HT1080 (cell line): ENCODE measurements around the gene SNX13. TPM values are rescaled to one million over a fixed set of nuclear protein-coding genes. Genes with fewer than 3 reads are reported as not detected.

Experiments
- DNase-seq: peaks from one replicate; pipeline ENCODE4 v3.0.0-alpha.2; 2015; ENCODE audit warnings: low read depth
- polyA plus RNA-seq, 2 experiments: library from polyadenylated mRNA; depleted of rRNA; stranded (reverse); fragments of >200 nt; gene quantifications; 2 replicates each; pipeline ENCODE4 v1.2.3, GENCODE V29; 2015
- total RNA-seq: library from RNA; depleted of rRNA; stranded (reverse); fragments of >200 nt; shearing (Covaris generic); gene quantifications from 2 replicates; pipeline ENCODE4 v1.2.3, GENCODE V29; 2014; rRNA removed

Gene SNX13, protein sequence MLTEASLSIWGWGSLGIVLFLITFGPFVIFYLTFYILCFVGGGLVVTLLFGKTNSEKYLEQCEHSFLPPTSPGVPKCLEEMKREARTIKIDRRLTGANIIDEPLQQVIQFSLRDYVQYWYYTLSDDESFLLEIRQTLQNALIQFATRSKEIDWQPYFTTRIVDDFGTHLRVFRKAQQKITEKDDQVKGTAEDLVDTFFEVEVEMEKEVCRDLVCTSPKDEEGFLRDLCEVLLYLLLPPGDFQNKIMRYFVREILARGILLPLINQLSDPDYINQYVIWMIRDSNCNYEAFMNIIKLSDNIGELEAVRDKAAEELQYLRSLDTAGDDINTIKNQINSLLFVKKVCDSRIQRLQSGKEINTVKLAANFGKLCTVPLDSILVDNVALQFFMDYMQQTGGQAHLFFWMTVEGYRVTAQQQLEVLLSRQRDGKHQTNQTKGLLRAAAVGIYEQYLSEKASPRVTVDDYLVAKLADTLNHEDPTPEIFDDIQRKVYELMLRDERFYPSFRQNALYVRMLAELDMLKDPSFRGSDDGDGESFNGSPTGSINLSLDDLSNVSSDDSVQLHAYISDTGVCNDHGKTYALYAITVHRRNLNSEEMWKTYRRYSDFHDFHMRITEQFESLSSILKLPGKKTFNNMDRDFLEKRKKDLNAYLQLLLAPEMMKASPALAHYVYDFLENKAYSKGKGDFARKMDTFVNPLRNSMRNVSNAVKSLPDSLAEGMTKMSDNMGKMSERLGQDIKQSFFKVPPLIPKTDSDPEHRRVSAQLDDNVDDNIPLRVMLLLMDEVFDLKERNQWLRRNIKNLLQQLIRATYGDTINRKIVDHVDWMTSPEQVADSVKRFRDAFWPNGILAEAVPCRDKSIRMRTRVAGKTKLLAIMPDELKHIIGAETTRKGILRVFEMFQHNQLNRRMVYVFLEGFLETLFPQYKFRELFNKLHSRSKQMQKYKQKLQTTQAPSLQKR
- 19.1 and 22.8 TPM in 2 replicates for total RNA-seq
- 15.4 and 18.1 TPM in 2 replicates for polyA plus RNA-seq (2015; cell fraction: cytosol; rRNA removed)
- polyA plus RNA-seq (2015; cell fraction: nucleus; rRNA removed) = 21.5 and 25.8 TPM in 2 replicates

- DNase-seq = peak; percentile 91
These were observed at the start of gene SNX13 for GRCh38 chr7:17940302-17940883. SNX13 (minus strand) TSS chr7:17940494; CDS start chr7:17940295, 199 bp downstream.

DNA sequence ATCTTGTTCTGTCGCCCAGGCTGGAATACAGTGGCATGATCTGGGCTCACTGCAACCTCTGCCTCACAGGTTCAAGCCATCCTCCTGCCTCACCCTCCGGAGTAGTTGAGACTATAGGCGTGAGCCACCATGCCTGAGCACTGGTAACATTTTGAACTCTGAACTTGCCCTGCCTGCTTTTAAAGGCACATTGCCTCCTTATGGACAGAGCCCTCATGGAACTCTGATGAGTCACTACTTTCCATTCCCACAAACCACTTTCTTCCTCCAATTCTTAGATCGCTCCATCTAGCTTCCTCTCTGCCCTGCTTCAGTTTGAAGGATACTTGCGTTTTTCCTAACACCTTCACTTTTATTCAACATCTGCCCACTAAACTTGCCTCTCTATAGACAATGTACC is 49.3 kb upstream of the SNX13 start:
- peak; percentile 65 for DNase-seq

GRCh38 chr7:17988858-17989257 is 48.6 kb upstream of the SNX13 start:
- DNase-seq = no peak

- DNase-seq = no peak
These were observed 47.8 kb upstream of the SNX13 start for GRCh38 chr7:17988141-17988540.

DNA sequence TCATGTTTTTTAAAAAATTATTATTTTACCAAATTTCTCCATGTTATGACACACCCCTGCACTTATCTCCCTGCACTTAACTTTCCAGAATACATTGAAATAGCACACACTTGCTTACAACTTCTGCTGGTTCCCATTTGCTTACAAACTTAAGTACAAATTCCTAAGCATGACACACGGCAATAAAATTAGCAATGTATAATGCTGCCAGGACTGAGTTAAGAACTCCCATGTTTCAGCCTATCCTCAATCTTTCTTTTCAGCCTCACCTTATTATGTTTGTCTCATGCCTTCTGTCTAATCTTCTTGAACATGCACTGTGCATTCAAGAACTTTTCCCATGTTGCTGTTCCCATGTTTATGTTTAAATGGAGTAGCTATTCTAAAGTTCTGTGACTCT is 46.6 kb upstream of the SNX13 start:
- peak; percentile 63 for DNase-seq

GRCh38 chr7:17985473-17986239 is 45.4 kb upstream of the SNX13 start:
- DNase-seq = no peak

DNA sequence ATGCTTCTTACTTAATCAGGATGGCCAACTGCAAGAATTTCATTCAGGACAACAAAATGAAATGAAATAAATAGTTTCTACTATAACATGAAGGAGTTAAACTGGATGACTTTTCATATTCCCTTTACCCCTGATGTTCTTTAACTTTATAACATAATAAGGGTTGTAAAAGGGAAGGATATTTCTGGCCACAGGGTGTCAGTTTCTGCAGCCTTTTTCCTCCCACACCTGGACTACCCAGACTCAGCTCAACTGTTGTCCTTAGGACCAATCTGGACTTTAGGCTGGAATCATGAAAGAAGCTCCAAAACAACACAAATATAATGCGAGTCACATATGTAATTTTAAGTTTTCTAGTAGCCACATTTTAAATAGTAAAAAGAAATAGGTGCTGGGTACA is 44.0 kb upstream of the SNX13 start:
- no peak for DNase-seq

- DNase-seq = no peak
These were observed 43.1 kb upstream of the SNX13 start for GRCh38 chr7:17983221-17984062.

DNA sequence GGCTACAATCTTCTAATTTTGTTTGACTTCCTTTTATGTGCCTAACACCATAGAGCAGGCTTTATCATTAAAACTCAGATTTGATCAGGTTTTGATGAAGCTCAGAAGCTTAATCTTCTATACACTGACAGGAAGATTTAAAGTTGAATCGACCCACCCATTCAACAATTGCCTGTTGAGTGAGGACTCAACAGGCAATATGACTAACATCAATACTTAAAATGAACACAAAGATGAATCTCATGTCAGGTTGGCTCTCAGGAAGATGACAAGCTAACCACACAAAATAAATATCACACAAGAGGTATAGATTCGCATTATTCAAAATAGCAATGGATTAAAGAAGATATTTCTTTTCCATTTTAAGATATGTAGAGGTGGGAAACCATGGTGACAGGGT is 36.7 kb upstream of the SNX13 start:
- no peak for DNase-seq

- no peak for DNase-seq
These were observed 31.1 kb upstream of the SNX13 start for GRCh38 chr7:17971411-17971810.

DNA sequence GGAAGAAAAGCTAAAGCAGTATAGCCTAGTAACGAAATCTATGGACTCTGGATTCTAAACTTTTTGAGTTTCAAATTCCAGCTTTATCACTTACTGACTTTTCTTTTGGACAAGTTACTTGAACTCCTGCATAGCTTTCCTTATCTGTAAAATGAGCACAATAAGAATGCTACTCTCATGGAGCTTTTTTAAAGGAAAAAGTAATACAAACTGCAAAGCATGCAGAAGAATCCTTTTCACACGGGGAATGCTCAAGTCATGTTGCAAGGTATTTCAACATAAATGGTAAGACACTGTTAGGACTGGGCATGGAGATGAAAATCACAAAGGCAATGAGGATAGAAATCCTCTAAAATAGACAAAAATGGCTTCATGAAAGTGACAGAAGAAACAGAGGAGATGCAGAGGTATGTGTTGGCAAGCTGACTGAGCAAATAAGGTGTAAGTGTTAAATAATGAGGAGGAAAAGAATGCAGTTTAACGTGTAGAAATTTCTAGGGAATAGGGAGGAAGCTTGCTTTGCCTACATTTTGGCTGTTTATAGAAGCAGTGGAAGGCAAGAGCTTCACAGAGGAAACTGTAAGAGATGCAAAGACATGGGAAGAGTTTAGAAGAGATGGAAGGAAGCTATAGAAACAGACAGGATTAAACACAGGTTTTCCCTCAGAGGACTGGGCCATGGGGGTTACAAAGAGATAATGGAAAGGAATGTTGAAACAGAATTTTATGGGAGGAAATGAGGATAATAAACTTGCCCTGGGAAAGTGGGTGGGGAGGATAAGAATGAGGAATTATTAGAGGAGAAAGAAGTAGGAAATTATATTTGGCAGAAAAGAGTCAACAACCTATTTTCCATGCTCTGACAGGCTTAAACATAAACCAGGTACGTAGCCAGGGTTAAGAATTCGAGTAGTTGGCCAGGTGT is 28.8 kb upstream of the SNX13 start:
- no peak for DNase-seq

GRCh38 chr7:17966706-17967105 is 26.4 kb upstream of the SNX13 start:
- DNase-seq = no peak

- peak; percentile 74 for DNase-seq
These were observed 25.3 kb upstream of the SNX13 start for GRCh38 chr7:17965603-17966002.

GRCh38 chr7:17963281-17963680 is 23.0 kb upstream of the SNX13 start:
- DNase-seq = no peak

- DNase-seq = no peak
These were observed 22.4 kb upstream of the SNX13 start for GRCh38 chr7:17962652-17963051.

DNA sequence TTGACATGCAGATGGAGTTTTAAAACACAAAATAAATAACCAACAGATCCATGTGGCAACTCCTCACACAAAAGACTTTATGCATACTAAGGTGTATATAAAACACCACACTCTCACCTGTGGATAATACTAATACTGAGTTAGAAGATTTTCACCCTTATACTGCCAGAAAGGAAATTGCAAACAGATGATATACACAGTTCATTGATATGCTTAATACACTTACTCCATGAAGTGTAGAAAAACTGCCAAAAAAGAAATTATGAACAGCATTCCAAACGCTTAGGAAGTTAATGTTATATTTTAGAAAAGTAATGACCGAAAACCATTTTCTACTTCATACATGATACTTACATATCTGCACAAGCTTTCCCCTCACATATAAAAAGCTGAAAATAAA is 17.6 kb upstream of the SNX13 start:
- no peak for DNase-seq

DNA sequence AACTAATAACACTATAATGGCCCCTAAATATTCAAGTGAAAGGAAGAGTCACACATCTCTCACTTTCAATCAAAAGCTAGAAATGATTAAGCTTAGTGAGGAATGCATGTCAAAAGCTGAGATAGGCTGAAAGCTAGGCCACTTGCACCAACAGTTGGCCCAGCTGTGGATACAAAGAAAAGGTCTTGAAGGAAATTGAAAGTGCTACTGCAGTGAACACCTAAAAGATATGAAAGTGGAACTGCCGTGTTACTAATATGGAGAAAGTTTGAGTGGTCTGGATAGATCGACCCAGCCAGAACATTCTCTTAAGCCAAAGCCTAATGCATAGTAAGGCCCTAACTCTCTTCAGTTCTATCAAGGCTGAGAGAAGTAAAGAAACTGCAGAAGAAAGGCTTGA is 12.1 kb upstream of the SNX13 start:
- DNase-seq = no peak

GRCh38 chr7:17951742-17952254 is 11.5 kb upstream of the SNX13 start:
- DNase-seq = no peak
